Heart left ventricle (tissue), 13 donors: ENCODE measurements around the gene NPAS1.

ENCODE experiments used
- CTCF ChIP-seq, 12 donors: fragments of 200-600 bp; sonication (generic) in 4 of 12; IDR thresholded peaks; one replicate each; pipeline versions ENCODE4 v1.5.0 to v1.8.0; 2018 to 2022; ENCODE audit warnings: antibody characterized with exemption in 12 of 12, mild to moderate bottlenecking in 5 of 12
- POLR2A ChIP-seq, 2 donors: fragments of 450-650 bp; IDR thresholded peaks; one replicate each; pipeline ENCODE4 v1.6.1; 2017; ENCODE audit warnings: antibody characterized with exemption in 2 of 2, mild to moderate bottlenecking in 2 of 2, moderate library complexity in 2 of 2
- donor health status: ischemic (EF 13 %, LVEDD 7.1; RV severe dilation, severe dysfunction).
- donor health status: DM: no; HTN: yes; CAD: no.
- donor health status: DM: no; HTN: no; CAD: no.
- donor health status: ischemic (EF 25% LVEDD 6.9; RV normal size, moderate dysfunction).
- donor health status: ischemic (EF 25% LVEDD 5.7; RV mildly dilated, moderate dysfunction).
- donor health status: ischemic (EF 35%, LVEDD 5.7; RV mildly dilated, moderate dysfunction).
- donor health status: nonischemic (EF 11% LVEDD 7.7; RV severe dilation, severe dysfunction).
- donor health status: DM: yes; HTN: yes; CAD: no.
- donor health status: PGD.
- donor health status: ischemic (EF 29% LVEDD 5.4; RV normal size, mild dysfunction).
- donor health status: nonischemic (EF 23%, LVEDD 6.1; RV moderate dilation, normal function).

DNA sequence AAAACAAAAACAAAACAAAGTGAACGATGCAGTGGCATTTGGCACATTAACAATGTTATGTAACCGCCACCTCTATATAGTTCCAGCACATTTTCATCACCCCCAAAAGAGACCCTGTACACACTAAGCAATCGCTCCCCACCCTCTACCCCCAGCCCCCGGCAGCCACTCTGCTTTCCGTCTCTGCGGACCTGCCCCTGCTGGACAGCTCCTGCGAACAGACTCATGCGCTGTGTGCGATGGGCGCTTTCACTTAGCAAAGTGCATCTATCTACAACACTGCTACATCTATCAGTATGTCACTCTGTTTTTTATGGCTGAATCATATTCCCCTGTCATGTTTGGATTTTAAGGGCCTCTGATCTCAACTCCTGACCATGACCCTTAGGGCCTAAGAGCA is 53.9 kb downstream of the NPAS1 start:
- TF ChIP-seq CTCF (IDR thresholded peaks at IDR 0.05), result no peak
- TF ChIP-seq POLR2A (IDR thresholded peaks at IDR 0.05), result no peak
